ENCODE results near the gene RASGRP1.
A peak's percentile ranks its signal among the peaks of the same experiment; 100 is the strongest.
"Not testable (repeated sequence)": the region's sequence is repeated elsewhere in the genome, so short reads cannot be mapped to it uniquely, and the experiment has no call there.

The RASGRP1 gene

DNA sequence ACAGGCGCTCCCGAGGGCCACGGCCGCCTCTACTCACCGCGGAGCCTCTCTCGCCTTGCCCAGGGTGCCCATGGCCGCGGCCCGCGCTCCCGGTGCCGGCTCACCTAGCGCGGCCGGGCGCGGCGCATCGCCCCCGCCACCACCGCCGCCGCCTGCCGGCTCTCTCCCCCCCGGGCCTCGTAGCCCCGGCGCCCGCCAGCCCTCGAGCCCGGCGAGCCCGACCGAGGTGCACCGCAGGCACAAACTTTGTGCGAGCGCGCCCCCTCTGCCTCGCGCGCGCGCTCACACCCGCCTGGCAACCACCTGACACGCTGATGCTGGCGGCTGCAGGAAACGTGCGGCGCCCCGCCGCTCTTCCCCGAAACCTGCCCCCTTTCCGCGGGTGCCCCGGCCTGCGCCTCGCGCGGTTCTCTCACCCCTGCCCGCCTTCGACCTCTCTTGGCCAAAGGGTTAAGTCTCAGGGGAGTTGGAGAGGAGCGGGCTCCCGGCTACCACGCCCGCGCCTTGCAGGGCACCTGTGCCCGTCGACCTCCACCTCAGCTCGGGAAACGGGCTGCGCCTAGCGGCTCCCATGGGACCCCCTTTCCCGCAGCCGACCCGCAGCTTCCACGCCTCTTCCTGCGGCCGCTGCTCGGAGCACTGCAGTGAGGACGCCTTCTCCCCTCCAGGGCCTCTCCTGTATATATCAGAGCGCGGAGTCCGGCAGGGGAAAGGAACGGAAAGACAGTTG, at the start of gene RASGRP1:
Gene RASGRP1, minus strand, starts transcription at position 258 of the 730 bp plus-strand sequence. Its CDS starts 186 bp downstream, at position 72.
- DNase-seq (ENCODE audit: low read depth in 2 of 2): peak; percentile 74 to 77

DNA sequence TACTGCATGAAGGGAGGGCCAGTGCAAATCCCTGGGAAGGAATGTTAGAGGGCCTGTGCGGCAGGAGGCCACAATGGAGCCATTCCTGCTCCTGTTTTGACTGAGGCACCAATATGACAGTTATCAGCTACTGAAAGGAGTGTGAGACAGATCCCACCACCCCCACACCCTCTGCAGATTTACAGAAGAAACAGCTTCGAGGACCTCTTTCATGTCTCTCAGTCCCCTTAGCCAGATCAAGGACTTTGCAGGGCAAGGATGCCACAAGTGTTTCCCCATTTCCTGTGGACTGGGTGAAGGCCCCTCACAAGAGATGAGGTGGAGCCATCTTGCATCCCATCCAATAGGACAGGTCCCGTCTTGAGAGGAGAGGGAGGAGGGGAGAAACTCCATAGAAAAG, 48.5 kb upstream of the RASGRP1 start:
- DNase-seq (ENCODE audit: low read depth in 2 of 2): no peak

DNA sequence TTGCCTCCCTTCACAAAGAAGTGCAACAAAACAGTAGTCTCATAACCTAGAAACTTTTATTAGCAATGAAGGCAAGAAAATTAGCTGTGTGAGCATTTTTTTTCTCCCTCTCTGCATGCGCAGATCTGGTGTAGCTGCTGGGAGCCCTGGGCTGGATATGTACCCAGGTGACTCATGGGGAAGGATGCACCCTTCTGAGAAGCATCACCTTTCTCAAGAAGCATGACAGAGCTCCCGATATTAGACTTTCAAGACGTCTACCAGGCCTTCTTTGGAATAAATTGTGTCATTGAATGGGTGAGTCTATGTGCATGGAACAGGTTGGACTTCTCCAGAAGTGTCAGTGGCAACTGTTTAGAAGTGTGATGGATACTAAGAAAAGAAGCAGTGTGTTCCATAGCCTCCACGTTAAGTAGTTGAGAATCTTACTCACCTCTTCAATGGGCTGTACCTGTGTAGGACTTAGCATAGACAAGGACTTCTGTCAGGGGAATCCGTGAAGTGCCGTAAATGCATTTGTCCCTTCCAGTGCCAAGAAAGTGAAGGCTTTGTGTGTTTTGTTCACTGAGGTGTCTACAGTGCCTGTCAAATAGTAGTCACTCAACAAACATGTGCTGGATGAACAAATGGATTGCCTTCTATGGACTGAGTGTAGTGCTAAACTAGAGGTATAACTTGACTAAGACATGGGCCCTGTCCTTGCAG, 47.7 kb upstream of the RASGRP1 start:
- DNase-seq (ENCODE audit: low read depth in 2 of 2): peak in 1 of 2 donors; percentile 53

DNA sequence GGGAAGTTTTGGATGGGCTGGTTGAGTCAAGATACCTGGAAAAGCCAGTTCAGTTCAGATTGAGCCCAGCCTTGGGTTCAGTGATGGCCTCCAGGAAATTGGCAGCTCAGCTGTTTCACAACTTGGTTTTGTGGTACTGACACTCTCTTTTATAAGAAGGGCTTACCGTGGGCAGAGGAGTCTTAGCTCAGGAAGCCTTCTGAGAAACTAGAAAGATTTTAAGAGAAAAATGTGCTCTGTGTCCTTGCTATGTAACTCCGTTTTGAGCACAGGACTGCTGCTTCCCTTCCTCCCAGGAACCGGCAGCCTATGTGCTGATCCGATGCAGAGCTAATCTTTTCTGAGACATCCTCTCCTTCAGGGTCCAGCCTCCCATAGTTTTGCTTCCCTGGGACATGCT, 46.6 kb upstream of the RASGRP1 start:
- no peak for DNase-seq (ENCODE audit: low read depth in 2 of 2)

DNA sequence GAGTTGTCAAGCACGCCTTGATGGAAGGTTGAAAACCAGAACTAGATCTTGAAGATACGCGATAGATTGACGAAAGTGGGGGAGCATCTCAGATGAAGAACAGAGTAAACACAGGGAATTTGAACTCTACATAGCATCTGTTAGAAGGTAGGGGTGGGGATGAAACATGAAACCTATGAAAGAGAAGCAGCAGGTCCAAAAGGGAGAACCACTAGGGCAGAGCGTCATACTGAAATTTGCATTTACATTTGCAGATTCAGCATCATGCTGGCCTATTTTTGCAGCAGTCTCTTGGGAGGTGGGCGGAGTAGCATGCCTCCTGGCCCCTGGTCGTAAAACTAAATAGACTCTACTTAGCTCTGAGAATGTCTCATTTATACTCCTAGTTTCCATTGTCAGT, 46.1 kb upstream of the RASGRP1 start:
- DNase-seq (ENCODE audit: low read depth in 2 of 2): no peak

DNA sequence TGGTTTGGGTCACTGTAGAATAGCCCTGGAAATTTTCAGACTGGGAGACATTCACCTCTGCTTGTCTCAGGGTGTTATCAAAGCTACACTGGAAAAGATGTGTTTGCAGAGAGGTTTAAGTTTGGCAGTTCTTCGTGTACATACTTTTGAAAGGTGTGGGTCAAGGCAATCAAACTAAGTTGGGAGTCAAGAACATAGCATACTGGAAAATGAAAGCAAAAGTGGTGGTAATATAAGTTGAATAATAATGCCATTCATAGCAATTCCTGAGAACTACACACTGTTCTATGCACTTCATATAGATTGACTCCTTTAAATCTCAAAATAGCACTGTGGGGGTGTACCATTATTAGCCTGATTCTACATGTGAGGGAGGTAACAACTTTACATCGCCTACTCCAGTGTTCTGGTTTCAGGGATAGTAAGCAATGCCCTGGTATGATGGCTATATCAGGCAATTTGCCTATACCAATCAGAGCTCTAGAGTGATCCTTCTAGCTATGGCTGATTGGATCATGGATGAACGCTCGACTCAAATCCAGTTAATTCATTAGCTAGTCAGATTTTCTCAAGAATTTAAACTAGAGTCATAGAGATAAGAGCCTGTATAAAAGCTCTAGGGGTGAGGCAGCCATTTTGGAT, 44.6 kb upstream of the RASGRP1 start:
- DNase-seq (ENCODE audit: low read depth in 2 of 2): no peak

DNA sequence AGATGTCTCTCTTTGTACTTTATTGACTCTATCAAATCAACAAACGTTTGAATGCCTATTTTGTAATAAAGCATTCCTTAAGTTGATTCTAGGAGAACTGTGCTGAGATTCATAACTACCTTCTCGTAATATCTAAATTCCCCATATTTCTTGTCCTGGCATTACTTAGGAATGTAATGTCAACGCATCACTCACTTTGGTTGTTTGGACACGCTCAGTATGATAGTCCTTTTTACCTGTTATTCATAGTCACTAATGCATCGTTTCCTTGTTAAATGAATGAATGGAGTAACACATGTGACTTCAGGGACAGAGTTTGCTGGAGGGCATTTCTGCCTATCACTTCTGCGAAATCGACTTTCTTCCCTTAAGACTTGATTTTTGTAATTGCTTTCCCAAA, 44.1 kb upstream of the RASGRP1 start:
- DNase-seq (ENCODE audit: low read depth in 2 of 2): no peak

DNA sequence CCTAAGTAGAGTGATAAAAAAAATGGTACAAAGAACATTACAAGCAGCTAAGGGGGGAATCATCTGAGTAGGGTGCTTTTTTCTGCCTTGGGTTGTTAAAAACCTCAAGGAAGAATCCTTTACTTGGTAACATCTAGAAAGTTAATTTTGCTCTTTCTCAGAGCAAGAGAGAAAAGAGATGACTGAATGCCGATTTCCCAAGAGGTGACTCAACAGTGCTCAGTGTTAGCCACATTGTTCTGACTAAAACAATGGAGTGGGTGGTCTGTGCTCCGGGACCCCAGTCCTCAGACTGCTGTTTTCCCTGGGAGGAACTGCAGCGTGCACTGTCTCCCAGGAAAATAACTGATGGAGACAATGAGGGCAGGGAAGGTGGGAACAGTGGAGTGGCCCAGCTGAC, 41.1 kb upstream of the RASGRP1 start:
- no peak for DNase-seq (ENCODE audit: low read depth in 2 of 2)

DNA sequence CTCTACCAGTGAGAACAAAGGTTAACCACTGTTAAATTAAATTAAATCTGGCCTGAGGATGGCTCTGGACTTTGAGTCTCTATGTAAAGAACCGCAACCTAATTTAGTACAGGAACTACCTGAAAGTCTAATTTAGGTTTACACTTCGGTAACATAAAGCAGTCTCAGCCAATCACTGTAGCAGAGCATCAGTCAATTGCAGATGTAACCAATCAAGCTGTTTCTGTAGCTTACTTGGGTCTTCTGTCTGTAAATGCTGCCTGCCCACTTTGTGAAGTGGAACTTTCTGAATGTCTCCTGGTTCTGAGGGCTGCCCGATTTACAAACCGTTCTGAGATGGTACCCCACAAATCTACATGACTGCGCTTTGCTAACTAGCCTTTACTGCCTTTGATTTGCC, 39.1 kb upstream of the RASGRP1 start:
- DNase-seq (ENCODE audit: low read depth in 2 of 2): no peak

DNA sequence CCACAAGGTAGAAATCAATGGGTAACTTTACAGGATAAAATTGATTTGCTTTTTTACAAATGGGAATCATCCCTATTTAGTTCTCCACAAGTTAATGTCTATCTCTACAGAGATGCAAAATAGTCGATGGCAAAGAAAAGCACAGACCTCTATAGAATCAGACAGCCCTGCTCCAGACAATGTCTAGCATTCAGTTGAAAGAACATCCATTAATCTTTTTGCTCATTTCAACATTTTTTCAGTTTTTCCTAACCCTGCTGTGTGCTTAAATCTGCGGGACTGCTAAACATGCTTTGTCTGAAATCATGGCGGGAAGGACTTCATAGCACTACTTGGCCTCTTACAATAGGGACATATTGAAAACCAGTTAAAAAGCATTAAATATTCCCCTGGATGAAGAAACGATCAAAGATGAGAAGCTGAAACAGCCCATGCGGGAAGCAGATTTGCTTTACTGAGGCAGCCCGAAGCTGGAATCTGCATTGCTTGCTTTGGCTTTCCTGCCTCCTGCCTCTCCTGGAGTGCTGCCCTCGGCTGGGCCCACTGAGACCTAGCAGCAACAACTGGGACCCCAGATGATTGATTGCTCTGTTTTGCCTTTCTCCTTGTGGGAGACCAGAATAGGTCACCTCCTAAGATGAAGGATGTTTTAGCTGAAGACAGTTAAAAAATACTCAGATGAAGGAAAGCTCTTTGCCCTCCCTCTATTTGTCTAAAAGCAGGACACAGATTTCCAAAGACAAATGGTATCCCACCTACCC, 38.5 kb upstream of the RASGRP1 start:
- DNase-seq (ENCODE audit: low read depth in 2 of 2): no peak

DNA sequence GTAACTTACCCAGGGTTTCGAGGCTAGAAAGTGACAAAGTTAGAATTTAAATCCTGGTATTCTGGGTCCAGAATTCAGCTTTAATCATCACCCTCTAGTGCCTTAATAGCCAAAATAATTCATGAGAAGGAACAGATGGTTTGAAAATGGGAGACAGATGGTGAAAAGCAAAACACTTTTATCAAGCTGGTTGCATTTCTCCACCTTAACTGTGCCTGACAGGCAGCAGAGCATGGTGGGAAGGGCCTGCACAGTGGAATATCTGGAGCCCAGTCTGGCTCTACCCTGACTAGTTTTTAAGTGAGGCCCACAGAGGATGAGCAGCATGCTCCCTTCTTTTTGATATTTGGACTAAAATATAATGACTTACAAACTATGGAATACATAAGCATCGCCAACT, 35.6 kb upstream of the RASGRP1 start:
- DNase-seq (ENCODE audit: low read depth in 2 of 2): no peak

DNA sequence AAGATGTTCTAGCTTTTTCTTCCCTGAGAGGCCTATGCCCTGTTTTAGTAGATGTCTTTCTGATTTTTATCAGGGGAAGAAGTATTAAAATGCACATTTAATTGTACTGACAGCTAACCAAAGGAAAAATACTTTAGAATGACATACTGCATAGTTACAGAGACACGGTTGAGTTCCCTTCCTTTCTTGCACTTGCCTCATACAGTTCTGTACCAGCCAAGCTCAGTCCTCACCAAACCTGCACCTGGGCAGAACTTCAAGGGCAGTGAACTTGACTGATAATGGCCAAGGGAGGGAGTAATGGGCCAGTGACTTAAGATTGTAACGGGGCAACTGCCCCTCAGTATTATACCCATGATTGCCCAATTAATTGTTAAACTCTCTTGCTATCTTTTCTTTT, 34.1 kb upstream of the RASGRP1 start:
- DNase-seq (ENCODE audit: low read depth in 2 of 2): no peak

DNA sequence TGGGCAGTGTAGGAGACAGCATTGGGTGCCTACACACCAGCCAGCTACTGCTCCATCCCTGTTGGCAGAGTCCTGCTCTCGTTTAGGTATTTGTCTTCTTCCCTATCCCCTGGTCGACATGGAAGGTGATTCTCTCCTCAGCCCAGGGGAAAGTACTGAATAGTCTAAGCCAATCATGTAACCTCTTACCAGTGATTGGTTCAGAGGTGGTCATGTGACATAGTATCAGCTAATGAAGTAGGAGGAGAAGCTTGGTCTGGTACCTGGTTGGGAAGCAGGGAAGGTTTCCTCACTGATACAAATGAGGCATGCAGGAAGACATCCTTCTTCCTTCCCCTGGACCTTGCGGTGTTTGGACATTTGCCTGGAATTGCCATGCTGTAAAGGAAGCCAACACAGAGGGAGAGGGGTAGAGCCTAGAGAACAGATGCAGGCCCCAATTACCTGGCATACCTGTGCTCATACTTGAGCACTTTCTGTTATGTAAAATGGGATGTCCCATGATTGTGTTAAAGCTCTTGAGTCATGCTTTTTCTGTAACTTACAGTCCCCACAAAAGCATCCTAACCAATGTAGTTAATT, 32.7 kb upstream of the RASGRP1 start:
- no peak for DNase-seq (ENCODE audit: low read depth in 2 of 2)

DNA sequence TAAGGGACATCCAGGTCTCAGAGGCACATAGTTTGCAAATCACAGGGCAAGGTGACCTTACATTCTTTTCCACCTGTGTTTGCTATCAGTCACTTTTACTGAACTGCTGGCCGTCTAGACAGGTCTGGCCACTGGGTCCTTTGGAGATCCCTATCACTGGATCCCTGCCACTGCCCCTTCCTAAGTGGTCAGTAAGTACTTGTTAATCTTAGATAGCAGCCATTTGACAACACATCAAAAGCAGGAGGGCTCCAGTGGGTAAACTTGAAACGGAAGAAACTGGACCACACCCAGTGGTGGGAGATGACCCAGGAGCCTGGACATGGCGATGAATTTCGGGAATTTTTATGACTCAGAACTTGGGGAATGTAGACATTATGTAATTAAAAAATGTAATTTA, 28.9 kb upstream of the RASGRP1 start:
- no peak for DNase-seq (ENCODE audit: low read depth in 2 of 2)

DNA sequence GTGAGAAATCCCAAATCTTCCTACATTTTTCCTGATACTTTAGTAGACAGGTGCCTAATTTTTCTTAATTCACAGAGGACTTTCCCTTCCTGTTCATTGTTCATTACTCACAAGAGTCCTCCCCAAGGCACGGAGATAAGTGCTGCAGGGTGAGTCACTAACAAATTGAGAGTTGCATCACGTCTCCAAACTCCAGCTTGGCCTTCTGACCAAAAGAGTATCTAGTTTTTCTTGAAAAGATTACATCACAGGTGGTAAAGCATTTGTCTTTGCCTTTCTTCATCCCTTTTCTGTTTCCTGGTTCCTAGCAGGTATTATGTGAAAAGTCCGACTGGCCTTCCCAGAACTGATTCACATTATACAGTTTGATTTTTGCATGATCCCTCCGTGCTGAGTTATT, 24.9 kb upstream of the RASGRP1 start:
- no peak for DNase-seq (ENCODE audit: low read depth in 2 of 2)

DNA sequence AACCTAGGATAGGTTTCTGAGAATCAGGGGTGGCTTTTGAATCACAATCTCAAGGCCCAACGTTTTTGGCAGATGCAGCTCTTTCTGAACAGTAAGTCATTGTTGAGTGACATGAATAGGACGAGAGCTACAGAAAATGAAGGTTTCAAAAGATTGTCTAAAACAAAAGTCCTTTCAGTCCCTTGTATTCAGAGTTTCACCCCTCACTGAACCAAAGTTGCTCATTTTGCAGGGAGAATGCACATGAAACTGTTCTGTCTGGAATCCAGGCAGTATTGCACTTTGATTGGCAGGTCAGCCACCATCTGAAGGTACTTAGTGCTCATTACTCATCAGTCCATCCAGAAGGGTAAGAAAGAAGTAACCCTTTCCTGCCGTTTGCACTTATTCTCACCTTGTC, 24.1 kb upstream of the RASGRP1 start:
- no peak for DNase-seq (ENCODE audit: low read depth in 2 of 2)

DNA sequence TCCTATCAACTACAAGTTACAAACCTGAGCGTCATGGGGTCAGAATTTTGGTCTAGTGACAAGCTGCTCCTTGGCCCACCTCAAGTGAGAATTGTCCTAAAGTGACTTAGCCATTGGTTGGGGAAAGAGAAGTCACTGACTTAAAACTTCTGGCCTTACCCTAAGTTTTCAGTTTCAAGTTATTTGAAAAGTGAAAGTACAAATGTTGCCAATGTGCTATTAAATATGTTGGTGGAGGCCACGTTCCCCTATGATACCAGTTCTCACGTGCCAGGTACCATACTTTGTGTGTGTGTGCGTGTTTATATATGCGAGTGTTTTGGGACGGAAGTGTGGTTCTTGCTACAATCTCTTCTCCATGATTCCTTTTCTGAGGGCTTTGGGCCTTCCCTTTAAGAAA, 22.6 kb upstream of the RASGRP1 start:
- DNase-seq (ENCODE audit: low read depth in 2 of 2): no peak

DNA sequence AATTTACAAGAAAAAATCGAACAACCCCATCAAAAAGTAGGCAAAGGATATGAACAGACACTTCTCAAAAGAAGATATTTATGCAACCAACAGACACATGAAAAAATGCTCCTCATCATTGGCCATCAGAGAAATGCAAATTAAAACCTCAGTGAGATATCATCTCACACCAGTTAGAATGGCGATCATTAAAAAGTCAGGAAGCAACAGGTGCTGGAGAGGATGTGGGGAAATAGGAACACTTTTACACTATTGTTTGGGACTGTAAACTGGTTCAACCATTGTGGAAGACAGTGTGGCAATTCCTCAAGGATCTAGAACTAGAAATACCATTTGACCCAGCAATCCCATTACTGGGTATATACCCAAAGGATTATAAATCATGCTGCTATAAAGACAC, 21.4 kb upstream of the RASGRP1 start:
- DNase-seq (ENCODE audit: low read depth in 2 of 2): not testable (repeated sequence)

DNA sequence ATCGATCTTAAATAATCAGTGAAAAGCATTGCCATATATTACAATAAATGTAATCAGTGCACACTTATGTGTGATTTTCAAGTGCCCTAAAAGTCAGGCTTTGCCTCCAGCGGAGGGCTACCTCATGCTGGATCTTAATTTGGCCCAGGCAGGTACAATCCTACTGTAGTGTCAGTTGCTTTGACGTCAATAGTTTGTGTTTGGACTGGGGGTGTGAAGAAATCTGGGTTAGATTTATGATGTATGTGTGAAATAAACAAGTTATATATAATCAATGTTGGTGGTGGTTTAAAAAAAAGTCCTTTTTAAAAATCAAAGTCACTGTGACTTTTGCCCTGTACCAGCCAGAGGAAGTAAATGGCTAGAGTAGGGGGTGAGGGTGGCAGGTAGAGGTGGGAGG, 14.0 kb upstream of the RASGRP1 start:
- DNase-seq (ENCODE audit: low read depth in 2 of 2): no peak

DNA sequence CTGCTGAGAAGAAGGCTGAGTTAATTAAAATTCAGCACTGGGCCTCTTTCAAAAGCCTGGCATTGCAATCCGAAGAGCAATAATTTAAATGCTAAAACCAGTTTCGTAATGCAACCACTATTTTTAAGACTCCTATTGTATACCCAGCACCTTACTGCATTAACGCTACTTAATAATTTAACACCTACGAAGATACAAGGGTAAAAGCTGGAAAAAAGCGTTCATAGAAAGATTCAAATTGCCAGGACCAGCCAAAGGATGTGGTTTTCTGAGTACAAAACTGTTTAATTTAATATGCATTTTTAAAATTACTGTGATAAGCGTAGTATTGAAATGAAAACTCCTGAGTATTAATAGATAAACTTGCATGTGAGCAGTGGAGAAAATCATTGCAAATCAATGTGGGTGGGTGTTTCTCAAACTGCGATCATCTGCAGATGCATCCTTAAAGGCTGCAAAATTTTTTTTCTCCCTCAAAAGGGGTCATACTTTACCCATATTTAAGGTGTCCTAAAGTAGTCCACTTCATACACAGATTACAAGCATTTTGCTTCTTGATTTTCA, 12.9 kb upstream of the RASGRP1 start:
- no peak for DNase-seq (ENCODE audit: low read depth in 2 of 2)

DNA sequence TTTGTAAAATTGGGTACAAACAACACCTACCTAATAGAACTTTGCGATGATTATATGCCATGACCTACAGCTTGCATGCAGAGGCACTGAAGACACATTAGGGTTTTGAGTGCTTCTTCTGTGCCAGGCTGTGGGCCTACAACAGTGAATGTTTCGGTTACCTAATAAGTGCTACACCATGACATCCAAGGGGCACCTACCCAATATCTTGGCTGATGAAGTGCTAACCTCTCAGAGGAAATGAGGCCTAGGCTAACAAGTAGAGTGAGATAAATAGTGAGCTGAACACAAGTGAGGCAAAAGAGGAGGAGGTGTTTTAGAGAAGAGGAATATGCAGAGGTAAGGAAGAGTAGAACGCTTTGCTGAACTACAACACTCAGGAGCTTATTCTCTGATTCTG, 12.2 kb upstream of the RASGRP1 start:
- no peak for DNase-seq (ENCODE audit: low read depth in 2 of 2)

DNA sequence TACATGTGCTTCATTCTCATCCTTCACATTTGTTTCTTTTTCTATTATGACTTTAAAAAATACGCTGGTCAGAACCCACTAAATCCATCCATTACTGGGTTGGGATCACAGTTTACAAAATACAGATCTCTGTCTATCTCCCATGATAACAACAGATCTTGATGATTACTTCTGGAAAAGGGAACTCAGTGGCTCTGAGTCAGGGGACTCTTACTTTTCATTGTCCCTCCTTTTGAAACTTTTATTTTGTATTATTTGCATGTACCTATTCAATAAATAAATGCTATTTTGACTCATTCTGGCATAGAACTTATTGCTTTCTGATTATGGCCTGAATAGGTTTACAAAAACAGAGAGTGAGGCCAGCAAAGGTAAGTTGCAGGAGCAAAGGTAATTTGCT, 11.6 kb upstream of the RASGRP1 start:
- no peak for DNase-seq (ENCODE audit: low read depth in 2 of 2)

All from activated CD4-positive, alpha-beta T cell treated with anti-CD3 and anti-CD28 coated beads for 24 hours (primary cell).